ENCODE data around the gene ABCA13. TPM values are rescaled to one million over a fixed set of nuclear protein-coding genes. Genes with fewer than 3 reads are reported as not detected.
"Not testable (repeated sequence)": the region's sequence is repeated elsewhere in the genome, so short reads cannot be mapped to it uniquely, and the experiment has no call there.

Gene ABCA13
- total RNA-seq, 1 donor from 2014 or later = 0.18 TPM

- DNase-seq (ENCODE audit: extremely low read depth, low read depth, low spot score) = no peak
These were observed 3.8 kb downstream of the ABCA13 start for GRCh38 chr7:48175019-48175418.

GRCh38 chr7:48176356-48176893 lies 5.2 kb downstream of the ABCA13 start:
- no peak for DNase-seq (ENCODE audit: extremely low read depth, low read depth, low spot score)

GRCh38 chr7:48177271-48177670 lies 6.0 kb downstream of the ABCA13 start:
- no peak for DNase-seq (ENCODE audit: extremely low read depth, low read depth, low spot score)

- no peak for DNase-seq (ENCODE audit: extremely low read depth, low read depth, low spot score)
These were observed 8.3 kb downstream of the ABCA13 start for GRCh38 chr7:48179496-48180030.

GRCh38 chr7:48180981-48181380 lies 9.7 kb downstream of the ABCA13 start:
- DNase-seq (ENCODE audit: extremely low read depth, low read depth, low spot score) = no peak

GRCh38 chr7:48182718-48183369 lies 11.6 kb downstream of the ABCA13 start:
- no peak for DNase-seq (ENCODE audit: extremely low read depth, low read depth, low spot score)

GRCh38 chr7:48183370-48183743 lies 12.1 kb downstream of the ABCA13 start:
- no peak for DNase-seq (ENCODE audit: extremely low read depth, low read depth, low spot score)

GRCh38 chr7:48183965-48184364 lies 12.7 kb downstream of the ABCA13 start:
- no peak for DNase-seq (ENCODE audit: extremely low read depth, low read depth, low spot score)

GRCh38 chr7:48188776-48189520 lies 17.7 kb downstream of the ABCA13 start:
- no peak for DNase-seq (ENCODE audit: extremely low read depth, low read depth, low spot score)

GRCh38 chr7:48192996-48193395 lies 21.7 kb downstream of the ABCA13 start:
- DNase-seq (ENCODE audit: extremely low read depth, low read depth, low spot score) = no peak

- no peak for DNase-seq (ENCODE audit: extremely low read depth, low read depth, low spot score)
These were observed 22.2 kb downstream of the ABCA13 start for GRCh38 chr7:48193421-48193820.

GRCh38 chr7:48200946-48201589 lies 29.8 kb downstream of the ABCA13 start:
- not testable (repeated sequence) for DNase-seq (ENCODE audit: extremely low read depth, low read depth, low spot score)

GRCh38 chr7:48202916-48203315 lies 31.7 kb downstream of the ABCA13 start:
- DNase-seq (ENCODE audit: extremely low read depth, low read depth, low spot score) = not testable (repeated sequence)

- no peak for DNase-seq (ENCODE audit: extremely low read depth, low read depth, low spot score)
These were observed 36.0 kb downstream of the ABCA13 start for GRCh38 chr7:48207155-48207675.

GRCh38 chr7:48209004-48209600 lies 37.8 kb downstream of the ABCA13 start:
- DNase-seq (ENCODE audit: extremely low read depth, low read depth, low spot score) = no peak

GRCh38 chr7:48213226-48213625 lies 42.0 kb downstream of the ABCA13 start:
- DNase-seq (ENCODE audit: extremely low read depth, low read depth, low spot score) = no peak

GRCh38 chr7:48217266-48217665 lies 46.0 kb downstream of the ABCA13 start:
- DNase-seq (ENCODE audit: extremely low read depth, low read depth, low spot score) = no peak

- DNase-seq (ENCODE audit: extremely low read depth, low read depth, low spot score) = no peak
These were observed 46.5 kb downstream of the ABCA13 start for GRCh38 chr7:48217753-48218152.

GRCh38 chr7:48224042-48224441 lies 52.8 kb downstream of the ABCA13 start:
- DNase-seq (ENCODE audit: extremely low read depth, low read depth, low spot score) = no peak

- no peak for DNase-seq (ENCODE audit: extremely low read depth, low read depth, low spot score)
These were observed 53.8 kb downstream of the ABCA13 start for GRCh38 chr7:48225101-48225500.

- DNase-seq (ENCODE audit: extremely low read depth, low read depth, low spot score) = no peak
These were observed 66.1 kb downstream of the ABCA13 start for GRCh38 chr7:48237354-48237753.

Data from glomerular endothelial cell (primary cell).